Astrocyte of the cerebellum (primary cell): ENCODE data around the gene STARD10.

Experiments used
- DNase-seq: peaks from one replicate; pipeline ENCODE4 v3.0.0-alpha.2; 2011; ENCODE audit warnings: low read depth
- H3K4me3 ChIP-seq: 2 replicates; pipeline ENCODE4 v1.5.1; 2011; ENCODE audit warnings: mild to moderate bottlenecking, low read depth, low read length, moderate library complexity
- in situ Hi-C: cut with HindIII; loops from 2 replicates; pipeline ENCODE4 v1.10.0; 2017; ENCODE audit warnings: low sequenced_read_pairs
- TF ChIP-seq, protein P1 (sequence below): IDR thresholded peaks from 2 replicates; pipeline ENCODE4 v1.5.1; 2012; ENCODE audit warnings: low read length, low read depth, moderate library complexity, mild to moderate bottlenecking; ENCODE audit errors: missing control alignments

Gene STARD10

DNA sequence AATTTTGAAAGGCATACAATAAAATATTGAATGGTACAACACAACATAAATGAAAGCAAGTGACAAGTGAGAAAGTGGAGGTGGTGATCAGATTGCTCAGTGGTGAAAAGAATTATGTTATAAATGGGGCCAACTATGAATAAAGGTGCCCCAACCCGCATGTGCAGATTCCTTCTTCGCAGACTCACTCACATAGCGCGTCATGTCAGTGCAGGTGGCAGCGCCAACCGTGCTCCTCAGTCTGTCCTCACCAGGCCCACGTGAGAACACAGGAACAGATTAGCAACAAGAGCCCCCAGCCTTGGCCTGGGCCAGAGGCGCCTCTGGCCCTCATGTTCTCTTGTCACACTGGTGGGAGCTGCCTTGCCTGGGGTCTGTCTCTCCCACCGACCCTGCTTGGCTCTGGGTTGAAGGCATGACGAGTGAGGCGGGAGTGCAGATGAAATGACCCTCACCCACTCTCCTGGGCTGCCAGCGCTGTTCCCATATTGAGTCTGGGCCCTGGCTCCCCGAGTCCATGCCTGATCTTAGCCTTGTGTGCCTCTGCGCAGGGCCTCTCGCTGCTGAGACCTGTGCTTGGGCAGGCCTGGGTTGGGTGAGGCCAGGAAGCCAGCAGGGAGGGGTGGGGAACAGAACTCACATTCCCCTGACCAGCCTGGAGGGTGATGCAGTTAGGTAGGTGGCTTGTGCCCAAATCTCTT, 26.7 kb upstream of the STARD10 start:
- no peak overlapping the region for H3K4me3 ChIP-seq
- in situ Hi-C loops: no loop called here
- no peak for DNase-seq
- TF ChIP-seq, protein P1, sequence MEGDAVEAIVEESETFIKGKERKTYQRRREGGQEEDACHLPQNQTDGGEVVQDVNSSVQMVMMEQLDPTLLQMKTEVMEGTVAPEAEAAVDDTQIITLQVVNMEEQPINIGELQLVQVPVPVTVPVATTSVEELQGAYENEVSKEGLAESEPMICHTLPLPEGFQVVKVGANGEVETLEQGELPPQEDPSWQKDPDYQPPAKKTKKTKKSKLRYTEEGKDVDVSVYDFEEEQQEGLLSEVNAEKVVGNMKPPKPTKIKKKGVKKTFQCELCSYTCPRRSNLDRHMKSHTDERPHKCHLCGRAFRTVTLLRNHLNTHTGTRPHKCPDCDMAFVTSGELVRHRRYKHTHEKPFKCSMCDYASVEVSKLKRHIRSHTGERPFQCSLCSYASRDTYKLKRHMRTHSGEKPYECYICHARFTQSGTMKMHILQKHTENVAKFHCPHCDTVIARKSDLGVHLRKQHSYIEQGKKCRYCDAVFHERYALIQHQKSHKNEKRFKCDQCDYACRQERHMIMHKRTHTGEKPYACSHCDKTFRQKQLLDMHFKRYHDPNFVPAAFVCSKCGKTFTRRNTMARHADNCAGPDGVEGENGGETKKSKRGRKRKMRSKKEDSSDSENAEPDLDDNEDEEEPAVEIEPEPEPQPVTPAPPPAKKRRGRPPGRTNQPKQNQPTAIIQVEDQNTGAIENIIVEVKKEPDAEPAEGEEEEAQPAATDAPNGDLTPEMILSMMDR: no peak

DNA sequence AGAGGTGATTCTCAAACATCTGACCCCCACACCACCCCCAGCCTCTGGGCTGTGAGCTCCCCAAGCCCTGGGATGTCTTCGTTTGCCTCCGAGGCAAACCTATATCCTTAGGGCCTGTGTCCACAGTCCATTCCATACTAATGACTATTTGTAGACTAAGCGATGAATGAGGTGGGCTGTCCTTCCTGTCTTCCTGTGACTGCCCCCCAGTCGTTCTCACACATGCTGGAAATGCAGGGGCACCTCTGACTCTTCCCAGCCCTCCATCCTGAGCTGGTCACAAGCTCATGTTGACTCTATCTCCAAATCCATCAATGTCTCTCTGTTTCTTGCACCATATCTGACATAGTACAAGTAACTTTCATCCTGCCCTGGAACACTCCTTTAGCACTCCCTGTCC, 25.1 kb upstream of the STARD10 start:
- no peak overlapping the region for H3K4me3 ChIP-seq
- TF ChIP-seq, protein P1: no peak
- in situ Hi-C loops: no loop called here
- no peak for DNase-seq

DNA sequence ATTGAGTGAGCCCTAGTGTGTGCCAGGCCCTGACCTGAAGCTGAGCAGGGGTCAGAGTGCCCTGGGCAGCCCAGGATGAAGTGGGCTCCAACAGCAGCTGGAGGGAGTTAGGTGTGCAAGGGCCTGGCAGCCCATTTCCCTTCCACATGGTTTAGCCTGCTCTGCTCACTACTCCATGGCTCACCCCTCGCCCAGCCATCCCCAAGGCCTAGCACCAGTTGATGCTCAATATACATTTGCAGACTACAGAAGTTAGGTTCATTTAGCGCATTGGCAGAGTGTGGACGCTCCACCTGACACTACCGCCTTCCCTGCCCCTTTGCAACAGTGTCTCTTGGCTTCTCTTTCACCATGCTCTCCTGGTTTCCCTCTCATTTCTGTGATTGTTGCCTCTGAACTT, 24.1 kb upstream of the STARD10 start:
- no peak overlapping the region for H3K4me3 ChIP-seq
- in situ Hi-C loops: no loop called here

DNA sequence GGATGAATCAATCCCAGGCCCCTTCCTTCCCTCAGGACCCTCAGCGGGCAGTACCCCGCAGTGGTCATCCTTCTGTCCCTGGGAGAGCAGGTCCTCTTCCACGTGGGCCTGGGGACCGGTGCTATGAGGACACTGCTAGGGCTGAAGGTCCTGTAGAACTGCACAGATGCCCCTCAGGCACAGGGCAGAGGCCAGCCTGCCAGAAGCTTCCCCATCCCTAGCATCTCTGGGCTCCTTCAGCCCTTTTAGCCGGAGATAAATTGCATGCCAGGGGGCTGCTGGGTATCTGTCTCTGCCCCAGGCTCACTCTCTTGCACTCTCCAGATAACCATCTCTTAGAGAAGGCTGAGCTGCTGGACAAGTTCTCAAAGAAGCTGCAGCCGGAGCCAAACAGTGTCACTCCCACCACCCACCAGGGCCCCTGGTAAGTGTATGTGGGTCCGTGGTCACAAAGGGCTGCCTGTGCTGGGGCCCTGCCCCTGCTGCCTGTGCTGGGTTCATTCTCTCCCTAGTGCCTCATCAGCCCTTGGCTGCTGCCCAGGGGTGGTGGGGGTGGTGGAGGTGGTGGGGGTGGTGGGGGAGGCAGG, 22.6 kb upstream of the STARD10 start:
- in situ Hi-C loops: no loop called here
- TF ChIP-seq, protein P1: no peak
- no peak overlapping the region for H3K4me3 ChIP-seq
- no peak for DNase-seq

More for the DNA sequence above, 24.1 kb upstream of the STARD10 start:
- DNase-seq: no peak
- TF ChIP-seq, protein P1: no peak

DNA sequence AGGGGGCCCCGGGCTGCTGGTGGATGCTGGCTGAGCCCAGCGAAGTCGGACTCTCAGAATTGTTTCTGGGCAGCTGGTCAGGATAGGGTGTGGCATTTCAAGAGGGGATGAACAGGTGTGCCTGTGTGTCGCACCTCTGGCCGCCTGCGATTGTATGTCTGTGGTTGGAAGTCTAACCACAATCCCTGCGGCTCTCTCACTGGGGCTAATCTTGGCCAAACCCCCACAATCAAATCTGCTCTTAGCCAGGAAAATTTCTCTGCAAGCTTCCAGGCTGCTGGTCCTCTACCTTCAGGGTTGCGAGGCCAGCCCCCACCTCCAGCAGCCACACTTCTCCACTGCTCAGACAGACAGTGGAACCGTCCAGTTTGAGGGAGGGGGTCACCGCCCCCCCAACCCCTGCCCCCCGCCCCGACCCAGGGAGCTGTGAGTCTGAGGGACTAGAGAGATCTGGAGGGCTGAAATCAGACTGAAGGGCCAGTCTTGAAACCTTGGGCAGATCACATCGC, 21.3 kb upstream of the STARD10 start:
- DNase-seq: no peak
- in situ Hi-C loops: no loop called here
- TF ChIP-seq, protein P1: no peak
- H3K4me3 ChIP-seq: peak overlapping the region; percentile 73

GRCh38 chr11:72814286-72815109, 20.7 kb upstream of the STARD10 start, which contains the start of gene ATG16L2:
Gene ATG16L2, plus strand, starts transcription at chr11:72814411. Its CDS starts 35 bp downstream, at chr11:72814446.
- TF ChIP-seq, protein P1: no peak
- no peak for DNase-seq
- in situ Hi-C loops: loop anchor here (5.0 kb wide), 2 partner anchors 62 to 363 kb away; partner anchors contain the start of gene ARAP1
- H3K4me3 ChIP-seq: peak within 1 kb of the TSS; percentile 73
